SK-N-MC (cell line): ENCODE results near the gene ADAM11.

Source experiments
- DNase-seq: peaks from one replicate; pipeline ENCODE4 v3.0.0-alpha.2; 2011; ENCODE audit warnings: low read depth, low spot score
- H3K27ac ChIP-seq: fragments of 200-600 bp; sonication (generic); 2 replicates; pipeline ENCODE4 v1.5.1; 2016; ENCODE audit warnings: mixed run types
- H3K36me3 ChIP-seq: fragments of 200-600 bp; sonication (generic); 2 replicates; pipeline ENCODE4 v1.6.1; 2017; ENCODE audit warnings: antibody characterized with exemption, low read length, mixed read lengths; ENCODE audit not compliant: insufficient read depth
- H3K4me3 ChIP-seq: fragments of 200-600 bp; sonication (generic); 2 replicates; pipeline ENCODE4 v1.5.1; 2016
- H3K9ac ChIP-seq: fragments of 200-600 bp; sonication (generic); 2 replicates; pipeline ENCODE4 v1.8.0; 2017; ENCODE audit warnings: mixed run types, mixed read lengths; ENCODE audit not compliant: insufficient read length
- H3K9me3 ChIP-seq: fragments of 200-600 bp; sonication (generic); 2 replicates; pipeline ENCODE4 v1.6.1; 2017; ENCODE audit warnings: low read depth, mild to moderate bottlenecking, antibody characterized with exemption, low read length, moderate library complexity, mixed read lengths
- EZH2 ChIP-seq: fragments of 200-600 bp; sonication (generic); IDR thresholded peaks from one replicate; pipeline ENCODE4 v1.6.1; 2017; ENCODE audit warnings: antibody characterized with exemption
- FOXP2 ChIP-seq: optimal IDR thresholded peaks from 2 replicates; pipeline ENCODE3; 2011; ENCODE audit warnings: mild to moderate bottlenecking, moderate library complexity; ENCODE audit not compliant: insufficient read depth; ENCODE audit errors: extremely low read length, control extremely low read depth
- POLR2AphosphoS5 ChIP-seq: IDR thresholded peaks from 2 replicates; pipeline ENCODE4 v1.6.1; 2012; ENCODE audit warnings: mild to moderate bottlenecking, low read depth, low read length, borderline replicate concordance

ADAM11 gene

DNA sequence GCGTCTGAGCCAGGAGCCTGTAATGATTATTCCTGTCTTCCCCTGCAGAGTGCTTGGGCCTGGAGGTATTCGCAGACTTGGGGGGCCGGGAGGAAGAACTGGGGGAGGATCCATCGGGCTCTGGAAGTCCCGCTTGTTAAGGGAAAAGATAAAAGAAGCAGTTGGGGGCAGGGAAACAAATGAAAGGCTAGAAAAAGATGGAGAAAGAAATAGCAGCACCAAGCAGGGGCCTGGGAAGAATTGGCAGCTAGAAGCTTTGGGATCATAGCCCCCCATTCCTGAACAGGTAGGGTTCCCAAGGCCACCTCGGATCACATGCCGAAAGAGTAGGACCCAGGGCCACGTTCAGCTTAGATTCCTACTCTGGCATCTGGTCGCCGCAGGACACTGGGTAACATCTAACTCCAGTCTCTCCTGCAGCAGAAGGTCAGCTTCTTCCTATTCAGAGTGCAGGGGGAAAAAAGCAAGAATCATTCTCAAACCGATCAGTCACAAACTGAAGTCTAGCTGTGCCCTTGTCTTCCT, 23.6 kb downstream of the ADAM11 start:
- no peak overlapping the region for H3K9ac ChIP-seq
- no peaks in the 10 kb centered on the region for H3K9me3 ChIP-seq
- no peak overlapping the region for H3K27ac ChIP-seq
- no peak overlapping the region for H3K4me3 ChIP-seq
- TF ChIP-seq FOXP2: no peak
- TF ChIP-seq EZH2: no peak
- no peak for TF ChIP-seq POLR2AphosphoS5
- H3K36me3 ChIP-seq: no peaks in the 10 kb centered on the region
- no peak for DNase-seq

DNA sequence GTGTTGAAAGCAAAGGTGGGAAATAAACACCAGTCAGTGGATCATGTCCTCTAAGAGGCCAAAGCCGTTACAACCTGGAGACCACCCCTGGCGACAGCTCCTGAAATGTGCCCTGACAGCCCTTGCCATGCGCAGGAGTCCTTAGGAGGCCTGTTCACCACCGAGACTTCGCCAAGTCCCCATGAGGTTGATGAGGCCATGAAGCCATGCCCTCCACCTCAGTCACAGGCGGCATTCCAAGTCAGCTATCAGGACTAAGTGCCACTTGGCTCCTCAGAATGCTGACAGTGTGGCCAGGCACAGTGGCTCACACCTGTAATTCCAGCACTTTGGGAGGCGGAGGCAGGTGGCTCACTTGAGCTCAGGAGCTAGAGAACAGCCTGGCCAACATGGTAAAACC, 27.1 kb downstream of the ADAM11 start:
- Histone ChIP-seq H3K9ac (no peak overlapping the region), H3K9me3 (no peaks in the 10 kb centered on the region), H3K36me3 (no peaks in the 10 kb centered on the region), H3K27ac (no peak overlapping the region), H3K4me3 (no peak overlapping the region)
- TF ChIP-seq POLR2AphosphoS5 (no peak), FOXP2 (no peak), EZH2 (no peak)
- no peak for DNase-seq

DNA sequence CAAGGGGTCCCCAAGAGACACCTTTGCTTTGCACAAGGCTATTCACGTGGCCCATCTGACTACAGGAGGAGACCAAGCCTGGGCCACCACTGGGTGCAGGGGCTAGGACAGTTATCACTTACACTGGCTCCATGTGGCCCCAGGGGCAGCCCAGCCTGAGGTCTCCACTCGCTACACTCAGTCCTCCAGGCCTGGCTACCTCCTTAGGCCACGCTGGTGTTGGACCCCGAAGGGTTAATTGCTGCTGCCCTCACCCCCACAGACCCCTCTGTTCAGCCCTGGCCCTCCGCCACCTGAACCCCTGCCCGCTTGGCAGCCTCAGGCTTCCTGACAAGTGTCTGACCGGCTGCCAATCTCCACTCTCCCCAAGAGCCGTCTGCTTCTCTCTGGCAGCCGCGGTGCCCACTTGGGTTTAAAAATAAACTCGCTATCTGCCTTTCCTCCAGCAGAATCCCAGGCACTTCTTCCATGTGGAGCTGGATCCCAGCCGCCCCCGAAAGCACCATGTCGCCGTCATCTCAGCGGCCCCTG, 27.8 kb downstream of the ADAM11 start:
- TF ChIP-seq FOXP2: no peak
- DNase-seq: no peak
- Histone ChIP-seq H3K27ac (no peak overlapping the region), H3K9ac (no peak overlapping the region), H3K36me3 (no peaks in the 10 kb centered on the region), H3K4me3 (no peak overlapping the region), H3K9me3 (no peaks in the 10 kb centered on the region)

DNA sequence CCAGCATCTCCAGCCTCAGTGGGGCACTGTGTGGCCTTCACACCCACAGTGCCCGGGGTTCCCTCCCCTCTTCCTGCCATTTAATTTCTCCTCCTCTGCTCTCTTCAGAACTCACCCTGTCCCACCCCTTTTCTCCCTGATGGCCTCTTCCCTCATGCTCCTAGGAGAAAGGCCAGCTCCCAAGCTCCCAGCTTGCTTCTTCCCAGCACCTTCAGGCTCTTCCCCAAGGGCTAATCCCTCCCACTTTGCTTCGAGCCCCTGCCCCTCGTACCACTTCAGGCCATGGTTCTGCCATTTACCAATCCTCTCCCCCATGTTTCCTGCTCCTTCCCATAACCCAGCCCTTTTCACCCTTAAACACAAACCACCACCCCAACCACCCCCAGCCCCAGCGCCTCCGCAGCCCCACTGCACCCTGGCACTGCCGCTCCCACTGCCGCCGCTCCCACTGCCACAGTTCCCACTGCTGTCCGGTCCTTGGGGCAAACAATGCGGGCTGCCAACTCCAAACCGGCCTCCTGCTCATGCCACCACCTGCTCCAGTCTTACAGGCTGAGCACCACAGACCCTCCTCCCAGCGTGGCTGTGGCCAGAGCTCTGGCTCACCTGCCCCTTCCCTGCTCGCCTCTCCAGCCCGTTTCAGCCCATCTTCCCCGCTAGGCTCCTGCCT, 28.6 kb downstream of the ADAM11 start:
- H3K36me3 ChIP-seq: no peaks in the 10 kb centered on the region
- H3K9me3 ChIP-seq: no peaks in the 10 kb centered on the region
- no peak overlapping the region for H3K9ac ChIP-seq
- no peak overlapping the region for H3K4me3 ChIP-seq
- no peak overlapping the region for H3K27ac ChIP-seq
- TF ChIP-seq POLR2AphosphoS5 (no peak), FOXP2 (no peak), EZH2 (no peak)
- no peak for DNase-seq

DNA sequence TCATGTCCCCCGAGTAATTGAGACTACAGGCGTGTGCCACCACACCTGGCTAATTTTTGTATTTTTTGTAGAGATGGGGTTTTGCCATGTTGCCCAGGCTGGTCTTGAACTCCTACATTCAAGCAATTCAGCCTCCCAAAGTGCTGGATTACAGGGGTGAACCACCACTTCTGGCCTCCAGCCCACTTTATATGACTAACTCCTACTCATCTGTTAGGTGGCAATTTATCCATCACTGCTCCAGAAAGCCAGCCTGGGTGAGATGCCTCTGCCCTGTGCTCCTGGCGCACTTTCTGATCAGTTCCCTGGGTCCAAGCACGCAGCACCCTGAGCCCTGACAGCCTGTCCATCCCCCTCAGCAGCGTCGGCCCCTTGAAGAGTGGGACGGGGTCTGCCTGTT, 29.4 kb downstream of the ADAM11 start:
- Histone ChIP-seq H3K36me3 (no peaks in the 10 kb centered on the region), H3K9ac (no peak overlapping the region), H3K9me3 (no peaks in the 10 kb centered on the region), H3K27ac (no peak overlapping the region), H3K4me3 (no peak overlapping the region)
- TF ChIP-seq EZH2 (no peak), FOXP2 (no peak), POLR2AphosphoS5 (no peak)
- DNase-seq: no peak

DNA sequence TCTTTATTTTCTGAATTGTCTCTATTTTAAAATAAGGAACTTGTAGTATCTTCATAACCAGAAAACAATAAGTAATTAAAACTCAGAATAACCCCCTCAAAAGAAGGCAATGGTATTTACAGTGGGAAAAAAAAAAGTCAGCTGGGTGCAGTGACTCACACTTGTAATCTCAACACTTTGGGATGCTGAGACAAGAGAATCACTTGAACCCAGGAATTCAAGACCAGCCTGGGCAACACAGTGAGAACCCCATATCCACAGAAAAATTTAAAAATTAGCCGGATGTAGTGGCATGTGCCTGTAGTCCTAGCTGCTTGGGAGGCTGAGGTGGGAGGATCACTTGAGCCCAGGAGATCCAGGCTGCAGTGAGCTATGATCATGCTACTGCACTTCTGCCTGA, 33.5 kb downstream of the ADAM11 start:
- no peak overlapping the region for H3K9ac ChIP-seq
- H3K4me3 ChIP-seq: no peak overlapping the region
- no peak overlapping the region for H3K27ac ChIP-seq
- no peak for TF ChIP-seq POLR2AphosphoS5
- TF ChIP-seq EZH2: no peak
- no peak for TF ChIP-seq FOXP2
- no peak for DNase-seq
- peaks cover under 1% of the 10 kb centered on the region; the same call in 1 of the 2 replicates for H3K36me3 ChIP-seq
- no peaks in the 10 kb centered on the region for H3K9me3 ChIP-seq

DNA sequence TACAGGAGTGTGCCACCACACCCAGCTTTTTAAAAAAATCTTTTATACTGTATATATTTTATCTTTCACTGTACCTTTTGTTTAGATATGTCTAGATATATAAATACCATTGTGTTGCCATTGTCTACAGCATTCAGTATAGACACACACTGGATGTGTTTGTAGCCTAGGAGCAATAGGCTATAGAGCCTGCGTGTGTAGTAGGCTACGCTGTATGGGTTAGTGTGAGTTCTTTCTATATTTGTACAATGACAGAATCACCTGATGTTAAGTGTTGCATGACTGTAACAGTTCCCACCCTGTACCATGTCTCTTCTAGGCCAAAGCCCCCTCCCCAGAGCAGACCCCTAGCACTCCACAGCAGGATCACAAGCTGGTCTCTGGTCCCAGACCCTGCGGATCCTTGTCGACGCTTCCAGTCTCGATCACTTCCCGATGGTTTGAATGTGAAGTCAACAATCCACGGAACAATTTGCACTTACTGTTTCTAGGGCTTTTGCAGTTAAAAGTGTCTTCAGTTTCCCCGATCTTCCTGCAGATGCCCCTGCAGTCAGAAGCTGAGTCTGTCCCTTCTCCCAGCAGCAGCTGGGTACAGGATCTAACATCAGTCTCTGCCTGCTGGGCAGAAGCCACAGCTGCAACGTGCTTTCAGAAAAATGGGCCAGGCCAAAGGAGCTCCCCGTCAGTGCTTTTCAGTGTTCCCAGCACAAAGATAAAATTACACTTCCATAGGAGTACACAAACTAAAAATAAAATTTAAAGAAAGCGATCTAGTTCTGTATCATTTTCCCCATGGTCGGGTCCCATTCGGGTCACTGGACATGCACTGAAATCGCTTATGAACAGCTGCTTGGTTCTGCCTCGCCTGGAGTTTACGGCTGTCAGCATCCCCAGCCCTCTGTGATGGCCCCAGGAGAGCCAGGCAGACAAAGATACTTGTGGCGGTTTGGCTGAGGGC, 35.4 kb downstream of the ADAM11 start:
- DNase-seq: no peak
- Histone ChIP-seq H3K36me3 (peaks cover 18% of the 10 kb centered on the region), H3K9ac (no peak overlapping the region), H3K27ac (peak overlapping the region; percentile 72; the same call in 1 of the 2 replicates), H3K4me3 (no peak overlapping the region), H3K9me3 (no peaks in the 10 kb centered on the region)
- no peak for TF ChIP-seq FOXP2
- no peak; the same call in 1 of the 2 replicates for TF ChIP-seq POLR2AphosphoS5
- TF ChIP-seq EZH2: no peak

DNA sequence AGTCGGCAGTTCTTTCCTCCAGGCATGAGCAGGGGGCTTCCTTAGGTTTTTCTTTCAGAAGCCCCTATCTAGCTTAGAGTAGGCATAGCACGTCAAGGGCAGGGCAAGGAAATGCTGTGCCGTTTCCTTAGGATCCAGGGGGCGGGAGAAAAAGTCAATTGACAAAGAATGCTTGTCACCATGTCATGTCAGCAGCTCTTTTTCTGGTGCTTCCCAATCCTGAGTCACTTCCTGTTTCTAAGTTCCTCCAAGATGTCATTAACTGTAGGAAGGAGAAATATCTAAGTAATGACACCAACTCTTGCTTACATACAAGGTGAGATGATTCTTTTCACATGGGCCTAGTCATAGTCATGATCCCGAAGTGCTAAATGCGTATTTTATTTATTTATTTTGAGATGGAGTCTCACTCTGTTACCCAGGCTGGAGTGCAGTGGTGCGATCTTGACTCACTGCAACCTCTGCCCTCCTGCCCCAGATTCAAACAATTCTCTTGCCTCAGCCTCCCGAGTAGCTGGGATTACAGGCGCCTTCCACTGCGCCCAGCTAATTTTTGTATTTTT, 36.1 kb downstream of the ADAM11 start:
- Histone ChIP-seq H3K27ac (peak overlapping the region; percentile 72; the same call in 1 of the 2 replicates), H3K9ac (no peak overlapping the region), H3K4me3 (no peak overlapping the region), H3K9me3 (no peaks in the 10 kb centered on the region), H3K36me3 (peaks cover 24% of the 10 kb centered on the region)
- TF ChIP-seq FOXP2: no peak
- TF ChIP-seq POLR2AphosphoS5: no peak
- no peak for TF ChIP-seq EZH2
- peak; percentile 14 for DNase-seq
